GM23248 (cell line): ENCODE data around the gene COL23A1.

ENCODE experiments used
- EZH2 ChIP-seq: fragments of 200-600 bp; sonication (generic); IDR thresholded peaks from 2 replicates; pipeline ENCODE4 v1.6.1; 2018; ENCODE audit warnings: antibody characterized with exemption, mild to moderate bottlenecking; ENCODE audit not compliant: insufficient read depth, poor library complexity, severe bottlenecking
- EZH2phosphoT487 ChIP-seq: fragments of 200-600 bp; sonication (generic); IDR thresholded peaks from 2 replicates; pipeline ENCODE4 v1.6.1; 2018; ENCODE audit warnings: antibody characterized with exemption, moderate library complexity, mild to moderate bottlenecking, low read depth; ENCODE audit not compliant: insufficient read depth

GRCh38 chr5:178427576-178428197 lies 162.5 kb downstream of the COL23A1 start:
- TF ChIP-seq EZH2phosphoT487 (no peak), EZH2 (no peak)
